ENCODE results near the gene RGS9BP. TPM values are rescaled to one million over a fixed set of nuclear protein-coding genes. Genes with fewer than 3 reads are reported as not detected.

The RGS9BP gene
- total and polyA plus RNA-seq, 2 of the 13 experiments (the other 11 are each of a cell fraction or from before 2014, with no cell fraction given), result 0.01 TPM; not detected in 1

DNA sequence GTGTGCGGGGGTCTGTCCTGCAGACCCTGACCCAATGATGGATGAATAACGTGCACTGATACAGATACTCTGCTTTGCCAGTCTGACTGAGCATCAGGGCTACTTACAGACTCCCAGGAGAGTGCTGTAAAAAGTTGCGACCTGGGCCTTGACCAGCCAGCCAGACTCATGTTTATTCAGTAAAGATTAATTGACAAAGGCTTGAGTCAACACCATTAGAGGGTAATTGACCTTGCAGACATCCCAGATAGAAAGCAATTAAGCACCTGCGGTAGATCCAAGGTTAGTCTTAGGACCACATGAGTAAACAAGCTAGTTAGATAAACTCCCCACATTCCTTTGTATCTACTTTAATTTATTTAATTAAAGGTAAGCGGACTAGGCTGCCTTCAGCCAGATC lies 26.4 kb downstream of the RGS9BP start (continued):
- TF ChIP-seq TCF7 (IDR thresholded peaks at IDR 0.05; ENCODE audit: low read depth), result peak; percentile 68
- no peak for TF ChIP-seq ZNF7 (CRISPR knock-in tag; IDR thresholded peaks at IDR 0.05)
- TF ChIP-seq KMT2A (CRISPR knock-in tag; IDR thresholded peaks at IDR 0.05), result no peak
- TF ChIP-seq SKI (IDR thresholded peaks at IDR 0.05; ENCODE audit: partially characterized antibody), result peak; percentile 62
- 0 out of 2 replicates have a peak, but pooled peaks have one; percentile 19 for TF ChIP-seq SIX1 (CRISPR knock-in tag; IDR thresholded peaks at IDR 0.05; ENCODE audit: borderline replicate concordance)
- TF ChIP-seq ZKSCAN1 (IDR thresholded peaks at IDR 0.05; ENCODE audit: low read length), result no peak
- no peak for TF ChIP-seq CHCHD3 (CRISPR knock-in tag; IDR thresholded peaks at IDR 0.05)
- no peak for TF ChIP-seq ZNF670 (CRISPR knock-in tag; IDR thresholded peaks at IDR 0.05; ENCODE audit: borderline replicate concordance)
- no peak for TF ChIP-seq HDAC6 (IDR thresholded peaks at IDR 0.05; ENCODE audit: low read depth, low read length)
- TF ChIP-seq ZKSCAN5 (CRISPR knock-in tag; IDR thresholded peaks at IDR 0.05), result no peak
- TF ChIP-seq, protein P1, sequence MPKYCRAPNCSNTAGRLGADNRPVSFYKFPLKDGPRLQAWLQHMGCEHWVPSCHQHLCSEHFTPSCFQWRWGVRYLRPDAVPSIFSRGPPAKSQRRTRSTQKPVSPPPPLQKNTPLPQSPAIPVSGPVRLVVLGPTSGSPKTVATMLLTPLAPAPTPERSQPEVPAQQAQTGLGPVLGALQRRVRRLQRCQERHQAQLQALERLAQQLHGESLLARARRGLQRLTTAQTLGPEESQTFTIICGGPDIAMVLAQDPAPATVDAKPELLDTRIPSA (CRISPR knock-in tag; IDR thresholded peaks at IDR 0.05; ENCODE audit: borderline replicate concordance), result no peak
- TF ChIP-seq ZNF839 (CRISPR knock-in tag; IDR thresholded peaks at IDR 0.05; ENCODE audit: borderline replicate concordance), result no peak
- TF ChIP-seq NFE2L2 (IDR thresholded peaks at IDR 0.05; ENCODE audit: low read length), result no peak
- TF ChIP-seq, protein P2, sequence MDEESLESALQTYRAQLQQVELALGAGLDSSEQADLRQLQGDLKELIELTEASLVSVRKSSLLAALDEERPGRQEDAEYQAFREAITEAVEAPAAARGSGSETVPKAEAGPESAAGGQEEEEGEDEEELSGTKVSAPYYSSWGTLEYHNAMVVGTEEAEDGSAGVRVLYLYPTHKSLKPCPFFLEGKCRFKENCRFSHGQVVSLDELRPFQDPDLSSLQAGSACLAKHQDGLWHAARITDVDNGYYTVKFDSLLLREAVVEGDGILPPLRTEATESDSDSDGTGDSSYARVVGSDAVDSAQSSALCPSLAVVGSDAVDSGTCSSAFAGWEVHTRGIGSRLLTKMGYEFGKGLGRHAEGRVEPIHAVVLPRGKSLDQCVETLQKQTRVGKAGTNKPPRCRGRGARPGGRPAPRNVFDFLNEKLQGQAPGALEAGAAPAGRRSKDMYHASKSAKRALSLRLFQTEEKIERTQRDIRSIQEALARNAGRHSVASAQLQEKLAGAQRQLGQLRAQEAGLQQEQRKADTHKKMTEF (CRISPR knock-in tag; IDR thresholded peaks at IDR 0.05), result peak; percentile 22; the same call in 1 of the 2 replicates
- no peak for TF ChIP-seq SP4 (CRISPR knock-in tag; IDR thresholded peaks at IDR 0.05)
- TF ChIP-seq, protein P3, sequence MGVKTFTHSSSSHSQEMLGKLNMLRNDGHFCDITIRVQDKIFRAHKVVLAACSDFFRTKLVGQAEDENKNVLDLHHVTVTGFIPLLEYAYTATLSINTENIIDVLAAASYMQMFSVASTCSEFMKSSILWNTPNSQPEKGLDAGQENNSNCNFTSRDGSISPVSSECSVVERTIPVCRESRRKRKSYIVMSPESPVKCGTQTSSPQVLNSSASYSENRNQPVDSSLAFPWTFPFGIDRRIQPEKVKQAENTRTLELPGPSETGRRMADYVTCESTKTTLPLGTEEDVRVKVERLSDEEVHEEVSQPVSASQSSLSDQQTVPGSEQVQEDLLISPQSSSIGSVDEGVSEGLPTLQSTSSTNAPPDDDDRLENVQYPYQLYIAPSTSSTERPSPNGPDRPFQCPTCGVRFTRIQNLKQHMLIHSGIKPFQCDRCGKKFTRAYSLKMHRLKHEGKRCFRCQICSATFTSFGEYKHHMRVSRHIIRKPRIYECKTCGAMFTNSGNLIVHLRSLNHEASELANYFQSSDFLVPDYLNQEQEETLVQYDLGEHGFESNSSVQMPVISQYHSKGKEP (CRISPR knock-in tag; IDR thresholded peaks at IDR 0.05), result no peak
- no peak for TF ChIP-seq SRF (IDR thresholded peaks at IDR 0.05; ENCODE audit: low read depth, low read length)
- TF ChIP-seq SALL1 (CRISPR knock-in tag; IDR thresholded peaks at IDR 0.05), result 0 out of 2 replicates have a peak, but pooled peaks have one; percentile 12
- no peak for TF ChIP-seq ETV5 (CRISPR knock-in tag; IDR thresholded peaks at IDR 0.05; ENCODE audit: borderline replicate concordance)
- no peak for TF ChIP-seq ZNF788 (CRISPR knock-in tag; IDR thresholded peaks at IDR 0.05; ENCODE audit: borderline replicate concordance)
- TF ChIP-seq, protein P4, sequence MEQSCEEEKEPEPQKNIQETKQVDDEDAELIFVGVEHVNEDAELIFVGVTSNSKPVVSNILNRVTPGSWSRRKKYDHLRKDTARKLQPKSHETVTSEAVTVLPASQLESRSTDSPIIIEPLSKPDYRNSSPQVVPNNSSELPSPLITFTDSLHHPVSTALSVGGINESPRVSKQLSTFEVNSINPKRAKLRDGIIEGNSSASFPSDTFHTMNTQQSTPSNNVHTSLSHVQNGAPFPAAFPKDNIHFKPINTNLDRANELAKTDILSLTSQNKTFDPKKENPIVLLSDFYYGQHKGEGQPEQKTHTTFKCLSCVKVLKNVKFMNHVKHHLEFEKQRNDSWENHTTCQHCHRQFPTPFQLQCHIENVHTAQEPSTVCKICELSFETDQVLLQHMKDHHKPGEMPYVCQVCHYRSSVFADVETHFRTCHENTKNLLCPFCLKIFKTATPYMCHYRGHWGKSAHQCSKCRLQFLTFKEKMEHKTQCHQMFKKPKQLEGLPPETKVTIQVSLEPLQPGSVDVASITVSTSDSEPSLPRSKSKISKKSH (CRISPR knock-in tag; IDR thresholded peaks at IDR 0.05; ENCODE audit: borderline replicate concordance), result no peak
- TF ChIP-seq TBX2 (CRISPR knock-in tag; IDR thresholded peaks at IDR 0.05; ENCODE audit: borderline replicate concordance), result peak; percentile 82
- TF ChIP-seq, protein P5, sequence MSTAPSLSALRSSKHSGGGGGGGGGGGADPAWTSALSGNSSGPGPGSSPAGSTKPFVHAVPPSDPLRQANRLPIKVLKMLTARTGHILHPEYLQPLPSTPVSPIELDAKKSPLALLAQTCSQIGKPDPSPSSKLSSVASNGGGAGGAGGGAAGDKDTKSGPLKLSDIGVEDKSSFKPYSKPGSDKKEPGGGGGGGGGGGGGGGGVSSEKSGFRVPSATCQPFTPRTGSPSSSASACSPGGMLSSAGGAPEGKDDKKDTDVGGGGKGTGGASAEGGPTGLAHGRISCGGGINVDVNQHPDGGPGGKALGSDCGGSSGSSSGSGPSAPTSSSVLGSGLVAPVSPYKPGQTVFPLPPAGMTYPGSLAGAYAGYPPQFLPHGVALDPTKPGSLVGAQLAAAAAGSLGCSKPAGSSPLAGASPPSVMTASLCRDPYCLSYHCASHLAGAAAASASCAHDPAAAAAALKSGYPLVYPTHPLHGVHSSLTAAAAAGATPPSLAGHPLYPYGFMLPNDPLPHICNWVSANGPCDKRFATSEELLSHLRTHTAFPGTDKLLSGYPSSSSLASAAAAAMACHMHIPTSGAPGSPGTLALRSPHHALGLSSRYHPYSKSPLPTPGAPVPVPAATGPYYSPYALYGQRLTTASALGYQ (CRISPR knock-in tag; IDR thresholded peaks at IDR 0.05), result peak; percentile 97
- TF ChIP-seq KLF6 (CRISPR knock-in tag; IDR thresholded peaks at IDR 0.05), result no peak

Measured in HepG2 (cell line).